Astrocyte (in vitro differentiated cells and primary cell): Measurements from ENCODE around the gene SULF2.

Experiments
- CTCF ChIP-seq: IDR thresholded peaks from 2 replicates; pipeline ENCODE4 v1.5.1; 2011; ENCODE audit warnings: low read depth, mild to moderate bottlenecking, inconsistent platforms, low read length, moderate library complexity; ENCODE audit not compliant: insufficient read depth
- EZH2 ChIP-seq: IDR thresholded peaks from 2 replicates; pipeline ENCODE4 v1.6.1; 2012; ENCODE audit warnings: mild to moderate bottlenecking, low read length, inconsistent platforms; ENCODE audit not compliant: insufficient read depth

- TF ChIP-seq CTCF (no peak), EZH2 (no peak)
Observed at GRCh38 chr20:47665221-47665991, 119.9 kb downstream of the SULF2 start.
